GM13977 (cell line): ENCODE data around the gene OGA.

Experiments
- DNase-seq: peaks from one replicate; pipeline ENCODE4 v3.0.0; 2012; ENCODE audit warnings: low spot score
- CTCF ChIP-seq: IDR thresholded peaks from 2 replicates; pipeline ENCODE4 v1.5.1; 2012; ENCODE audit warnings: mild to moderate bottlenecking, control low read depth; ENCODE audit not compliant: insufficient read depth; ENCODE audit errors: extremely low read depth, missing control alignments
- in situ Hi-C: fragments of 300-500 bp; cut with MboI; formaldehyde crosslinking; loops from one replicate; pipeline ENCODE4 v1.12.0; 2022; ENCODE audit warnings: low sequenced_read_pairs, low pct_unique_long_range_greater_than_20kb, mixed read lengths, inconsistent platforms; ENCODE audit not compliant: unreplicated experiment

Gene OGA

GRCh38 chr10:101767966-101768790 lies 50.1 kb downstream of the OGA start:
- no peak for TF ChIP-seq CTCF
- no peak for DNase-seq
- in situ Hi-C loops, result no loop called here

- TF ChIP-seq CTCF, result no peak
- in situ Hi-C loops, result no loop called here
These were observed 50.7 kb downstream of the OGA start for GRCh38 chr10:101767600-101767945.

GRCh38 chr10:101766753-101767599 lies 51.3 kb downstream of the OGA start:
- no peak for TF ChIP-seq CTCF
- in situ Hi-C loops, result no loop called here
- DNase-seq, result no peak

More at GRCh38 chr10:101767600-101767945, 50.7 kb downstream of the OGA start:
- no peak for DNase-seq

- in situ Hi-C loops, result no loop called here
- no peak for TF ChIP-seq CTCF
- no peak for DNase-seq
These were observed 51.9 kb downstream of the OGA start for GRCh38 chr10:101766306-101766705.

- no peak for TF ChIP-seq CTCF
- no peak for DNase-seq
- in situ Hi-C loops, result no loop called here
These were observed 55.0 kb downstream of the OGA start for GRCh38 chr10:101763141-101763846.

GRCh38 chr10:101762736-101763135 lies 55.5 kb downstream of the OGA start:
- no peak for TF ChIP-seq CTCF
- no peak for DNase-seq
- in situ Hi-C loops, result no loop called here
